ENCODE data around the gene EEF1AKMT4.
A peak's percentile ranks its signal among the peaks of the same experiment; 100 is the strongest.

EEF1AKMT4 gene

DNA sequence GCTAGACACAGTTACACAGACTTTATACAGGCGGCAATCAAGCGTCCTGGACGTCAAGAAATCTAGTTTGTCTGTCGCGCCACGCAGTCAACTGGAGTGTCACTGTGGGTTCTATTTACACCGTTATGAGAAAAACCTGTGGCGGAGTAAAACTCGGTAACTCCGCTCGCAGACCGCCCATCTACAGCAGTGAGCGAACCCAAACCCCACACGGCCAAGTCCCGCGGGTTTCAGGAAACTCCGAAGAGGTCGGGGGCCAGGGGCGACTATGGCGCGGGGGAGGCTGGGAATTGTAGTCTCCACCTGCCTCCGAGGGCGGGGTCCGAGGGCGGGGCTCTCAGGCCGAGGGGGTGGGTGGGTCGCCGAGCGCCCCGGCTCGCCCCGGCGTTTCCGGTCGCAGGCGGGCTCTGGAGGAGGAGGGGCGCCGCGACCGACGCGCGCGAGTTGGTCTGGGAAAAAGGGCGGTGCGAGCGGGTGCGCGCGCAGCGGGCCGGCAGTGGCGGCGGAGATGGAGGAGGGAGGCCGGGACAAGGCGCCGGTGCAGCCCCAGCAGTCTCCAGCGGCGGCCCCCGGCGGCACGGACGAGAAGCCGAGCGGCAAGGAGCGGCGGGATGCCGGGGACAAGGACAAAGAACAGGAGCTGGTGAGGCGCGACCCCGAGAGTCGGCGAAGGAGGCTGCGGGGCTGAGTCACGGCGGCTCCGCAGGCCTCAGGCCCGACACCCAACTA, 49.5 kb downstream of the EEF1AKMT4 start, which contains the start of gene PSMD2:
TSS of gene PSMD2 (plus strand) at position 483 of the 729 bp plus-strand sequence. CDS start at position 509, 26 bp downstream.
- peak; percentile 95 for DNase-seq (ENCODE audit: low read depth)

DNA sequence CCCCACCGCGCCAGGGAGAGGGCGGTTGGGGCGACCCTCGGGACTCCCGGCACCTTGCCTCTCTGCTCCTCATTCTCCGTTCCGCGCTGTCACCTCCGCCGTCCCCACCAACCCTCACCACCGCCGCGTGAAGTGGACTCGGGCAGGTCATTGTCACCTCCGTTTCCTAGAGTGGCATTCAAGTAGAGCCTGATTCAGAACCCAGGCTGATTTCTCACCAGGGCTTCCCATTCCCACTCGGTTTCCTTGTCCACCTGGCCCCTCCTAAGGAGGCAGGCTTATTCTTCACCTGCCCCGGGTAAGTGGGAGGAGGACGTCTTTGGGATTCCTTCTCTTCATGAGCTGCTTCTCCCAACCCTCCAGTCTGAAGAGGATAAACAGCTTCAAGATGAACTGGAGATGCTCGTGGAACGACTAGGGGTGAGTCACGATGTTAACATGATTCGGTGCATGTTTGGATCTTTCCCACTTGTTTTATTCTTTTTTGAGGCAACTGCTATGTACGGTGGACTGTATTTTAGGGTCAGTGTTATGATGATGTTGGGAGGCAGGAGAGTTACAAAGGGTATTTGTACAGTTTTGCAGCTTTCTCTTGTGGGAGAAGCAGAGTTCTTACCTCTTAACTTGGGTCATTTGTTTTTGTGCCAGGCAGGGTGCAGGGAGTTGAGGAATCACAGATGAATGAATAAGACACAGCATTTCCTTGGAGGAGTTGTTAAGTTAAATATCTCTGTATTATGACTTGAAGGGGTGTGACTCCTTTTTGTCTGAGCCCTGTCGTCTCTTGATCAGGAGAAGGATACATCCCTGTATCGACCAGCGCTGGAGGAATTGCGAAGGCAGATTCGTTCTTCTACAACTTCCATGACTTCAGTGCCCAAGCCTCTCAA, 50.3 kb downstream of the EEF1AKMT4 start:
- DNase-seq (ENCODE audit: low read depth) = no peak

DNA sequence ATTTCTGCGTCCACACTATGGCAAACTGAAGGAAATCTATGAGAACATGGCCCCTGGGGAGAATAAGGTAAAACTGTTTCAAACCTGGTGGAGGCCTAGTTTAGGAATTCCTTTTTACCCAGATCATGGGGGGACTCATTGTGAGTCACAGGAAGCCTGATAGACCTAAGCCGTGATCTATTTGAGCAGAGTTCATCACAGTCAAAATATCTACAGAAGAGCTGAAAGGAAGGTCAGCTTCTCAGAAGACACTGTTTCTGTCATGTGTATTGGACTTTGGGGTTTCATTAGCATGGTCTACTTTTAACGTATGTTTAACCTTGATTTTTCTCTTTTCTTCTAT, 50.9 kb downstream of the EEF1AKMT4 start:
- no peak for DNase-seq (ENCODE audit: low read depth)

DNA sequence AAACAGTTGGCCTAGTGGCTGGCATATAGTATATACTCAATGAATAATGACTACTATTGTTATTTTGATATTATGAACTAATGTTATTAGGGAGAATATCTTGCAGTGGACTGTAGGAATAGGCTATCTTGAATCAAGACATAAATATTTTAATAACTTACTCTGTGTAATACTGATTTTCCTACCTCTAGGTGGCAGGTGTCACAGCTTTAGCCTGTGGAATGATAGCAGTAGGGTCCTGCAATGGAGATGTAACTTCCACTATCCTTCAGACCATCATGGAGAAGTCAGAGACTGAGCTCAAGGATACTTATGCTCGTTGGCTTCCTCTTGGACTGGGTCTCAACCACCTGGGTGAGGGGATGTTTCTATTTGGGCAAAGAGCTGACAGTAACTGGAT, 56.1 kb downstream of the EEF1AKMT4 start:
- no peak for DNase-seq (ENCODE audit: low read depth)

DNA sequence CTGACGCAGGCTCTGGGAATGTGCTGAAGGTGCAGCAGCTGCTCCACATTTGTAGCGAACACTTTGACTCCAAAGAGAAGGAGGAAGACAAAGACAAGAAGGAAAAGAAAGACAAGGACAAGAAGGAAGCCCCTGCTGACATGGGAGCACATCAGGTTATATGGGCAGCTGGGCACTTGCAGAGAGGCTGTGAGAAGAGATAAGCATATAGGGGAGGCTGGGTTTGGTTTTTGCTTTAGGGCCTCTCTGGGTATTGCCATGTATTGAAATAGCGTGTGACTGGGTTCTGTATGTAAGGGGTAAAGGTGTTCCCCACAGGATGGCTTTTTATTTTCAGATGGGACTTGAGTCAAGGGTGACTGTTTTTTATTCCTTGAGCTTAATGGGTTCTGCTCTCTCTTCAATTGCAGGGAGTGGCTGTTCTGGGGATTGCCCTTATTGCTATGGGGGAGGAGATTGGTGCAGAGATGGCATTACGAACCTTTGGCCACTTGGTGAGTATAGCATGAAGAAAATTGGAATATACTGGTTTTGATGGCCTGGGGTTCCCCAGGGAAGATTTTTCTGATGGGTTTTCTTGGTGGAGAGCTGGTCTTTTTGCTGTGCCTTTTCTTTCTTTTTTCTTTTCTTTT, 57.0 kb downstream of the EEF1AKMT4 start:
- DNase-seq (ENCODE audit: low read depth) = no peak

DNA sequence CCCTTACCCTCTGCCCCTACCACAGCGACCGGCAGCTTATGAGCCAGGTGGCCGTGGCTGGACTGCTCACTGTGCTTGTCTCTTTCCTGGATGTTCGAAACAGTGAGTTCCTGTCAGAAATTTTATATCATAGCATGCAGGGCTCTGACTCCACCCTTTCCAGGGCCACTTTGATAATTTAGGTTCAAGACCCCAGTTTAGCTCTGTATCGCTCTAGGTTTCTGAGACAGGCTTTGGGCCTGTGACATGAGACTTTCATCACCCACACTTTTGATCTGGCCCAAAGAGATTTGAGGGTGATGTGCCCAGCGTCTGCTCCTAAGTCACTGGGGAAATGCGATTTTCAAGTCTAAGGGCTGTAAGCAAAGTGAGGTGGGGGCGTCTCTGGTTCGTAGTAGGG, 58.4 kb downstream of the EEF1AKMT4 start:
- no peak for DNase-seq (ENCODE audit: low read depth)

Data from fibroblast of gingiva (primary cell).